Measurements from ENCODE around the gene HINT3. TPM values are rescaled to one million over a fixed set of nuclear protein-coding genes. Genes with fewer than 3 reads are reported as not detected.

Gene HINT3
- total RNA-seq, 1 donor from 2014 or later = 32.9 TPM

DNA sequence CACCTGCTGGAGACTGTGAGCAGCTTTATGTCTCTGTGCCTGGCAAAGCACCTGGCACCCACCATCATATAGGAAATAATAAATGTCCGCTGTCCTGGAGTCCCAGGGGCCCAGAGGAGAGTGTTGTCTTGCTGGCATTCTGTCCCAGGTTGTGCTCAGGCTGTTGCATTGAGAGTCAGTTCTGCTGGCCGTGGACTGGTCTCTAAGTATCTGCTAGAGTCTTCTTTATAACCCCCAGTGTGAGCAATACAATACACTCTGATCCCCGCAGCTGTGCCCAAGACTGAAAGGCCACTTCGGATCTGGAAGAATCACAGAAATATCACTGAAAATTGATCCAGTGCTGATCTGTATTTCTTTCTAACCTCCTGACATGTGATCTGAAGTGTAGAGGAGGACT is 38.3 kb upstream of the HINT3 start:
- H3K9me3 ChIP-seq (replicated peaks) = no peaks in the 10 kb centered on the region
- peaks cover 14% of the 10 kb centered on the region for H3K4me1 ChIP-seq
- TF ChIP-seq, protein P1, sequence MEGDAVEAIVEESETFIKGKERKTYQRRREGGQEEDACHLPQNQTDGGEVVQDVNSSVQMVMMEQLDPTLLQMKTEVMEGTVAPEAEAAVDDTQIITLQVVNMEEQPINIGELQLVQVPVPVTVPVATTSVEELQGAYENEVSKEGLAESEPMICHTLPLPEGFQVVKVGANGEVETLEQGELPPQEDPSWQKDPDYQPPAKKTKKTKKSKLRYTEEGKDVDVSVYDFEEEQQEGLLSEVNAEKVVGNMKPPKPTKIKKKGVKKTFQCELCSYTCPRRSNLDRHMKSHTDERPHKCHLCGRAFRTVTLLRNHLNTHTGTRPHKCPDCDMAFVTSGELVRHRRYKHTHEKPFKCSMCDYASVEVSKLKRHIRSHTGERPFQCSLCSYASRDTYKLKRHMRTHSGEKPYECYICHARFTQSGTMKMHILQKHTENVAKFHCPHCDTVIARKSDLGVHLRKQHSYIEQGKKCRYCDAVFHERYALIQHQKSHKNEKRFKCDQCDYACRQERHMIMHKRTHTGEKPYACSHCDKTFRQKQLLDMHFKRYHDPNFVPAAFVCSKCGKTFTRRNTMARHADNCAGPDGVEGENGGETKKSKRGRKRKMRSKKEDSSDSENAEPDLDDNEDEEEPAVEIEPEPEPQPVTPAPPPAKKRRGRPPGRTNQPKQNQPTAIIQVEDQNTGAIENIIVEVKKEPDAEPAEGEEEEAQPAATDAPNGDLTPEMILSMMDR (IDR thresholded peaks at IDR 0.05; ENCODE audit: borderline replicate concordance) = no peak
- no peak for DNase-seq
- no peak overlapping the region for H3K4me3 ChIP-seq
- H3K36me3 ChIP-seq = peaks cover 50% of the 10 kb centered on the region
- intact Hi-C loops (cut with micrococcal nuclease) = no loop called here
- H3K27ac ChIP-seq (replicated peaks) = peak overlapping the region; percentile 72
- H3K27me3 ChIP-seq (ENCODE audit: low read depth) = no peaks in the 10 kb centered on the region

DNA sequence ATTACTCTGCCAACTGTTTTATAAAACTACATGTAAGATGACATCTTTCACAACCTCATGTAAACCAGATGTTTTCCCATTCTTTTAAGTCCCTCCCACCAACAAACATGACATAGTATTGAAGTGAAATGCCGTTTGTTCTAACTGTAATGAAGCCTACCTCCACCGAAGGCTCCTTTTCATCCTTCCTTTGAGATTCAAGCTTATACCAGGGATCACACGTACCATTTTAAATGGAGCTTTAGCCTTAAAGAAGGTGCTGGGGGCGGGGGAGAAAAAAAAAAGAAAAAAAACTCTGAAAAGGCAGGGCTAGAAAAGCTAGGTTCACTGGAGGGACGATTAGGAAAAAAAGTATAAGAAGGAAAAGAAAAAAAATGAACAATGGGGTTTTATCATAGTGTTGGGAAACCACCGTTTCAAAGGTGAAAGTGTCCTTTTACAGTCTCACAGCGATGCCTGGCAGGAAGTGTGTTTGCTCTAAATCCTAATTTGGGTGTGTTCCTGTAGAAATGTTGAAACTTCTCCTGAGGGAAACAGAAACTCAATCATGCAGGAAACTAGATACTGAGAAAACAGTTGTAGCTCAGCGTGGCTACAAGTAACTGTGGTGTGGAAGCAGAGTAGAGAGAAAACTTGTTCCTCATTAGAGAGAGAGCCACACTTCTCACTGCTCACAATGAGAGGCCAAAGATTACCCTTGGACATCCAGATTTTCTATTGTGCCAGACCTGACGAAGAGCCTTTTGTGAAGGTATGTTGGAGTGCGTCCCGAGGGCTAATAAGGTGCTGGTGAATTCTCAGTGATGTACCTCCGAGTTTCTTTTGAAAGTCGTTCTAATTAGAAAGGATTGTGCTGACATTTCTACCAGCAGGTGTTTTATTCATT is 37.6 kb upstream of the HINT3 start:
- H3K9me3 ChIP-seq (replicated peaks) = no peaks in the 10 kb centered on the region
- DNase-seq = no peak
- H3K36me3 ChIP-seq = peaks cover 57% of the 10 kb centered on the region
- peak overlapping the region; percentile 44 for H3K4me3 ChIP-seq
- intact Hi-C loops (cut with micrococcal nuclease) = no loop called here
- no peaks in the 10 kb centered on the region for H3K27me3 ChIP-seq (ENCODE audit: low read depth)
- peaks cover 16% of the 10 kb centered on the region for H3K4me1 ChIP-seq
- H3K27ac ChIP-seq (replicated peaks) = peak overlapping the region; percentile 72
- TF ChIP-seq, protein P1 (IDR thresholded peaks at IDR 0.05; ENCODE audit: borderline replicate concordance) = no peak

DNA sequence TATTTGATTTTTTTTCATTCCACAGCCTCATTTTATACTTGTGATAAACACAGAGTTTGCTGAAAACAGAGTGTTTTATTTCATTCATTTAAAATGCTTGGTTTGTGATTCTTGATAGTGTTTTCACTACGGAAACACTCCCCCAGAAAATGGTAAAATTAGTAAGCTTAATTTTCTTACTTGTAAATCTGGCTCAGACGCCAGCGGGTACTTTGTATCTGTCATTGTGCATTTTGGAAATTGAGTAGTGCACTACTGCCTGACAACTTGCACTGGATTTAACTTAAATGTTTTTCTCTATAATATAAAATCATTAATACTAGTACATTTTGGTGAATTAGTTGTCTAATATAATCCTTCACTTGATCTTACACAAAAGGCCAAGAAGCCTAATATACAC is 37.0 kb upstream of the HINT3 start:
- Histone ChIP-seq H3K4me3 (peak overlapping the region; percentile 44), H3K36me3 (peaks cover 62% of the 10 kb centered on the region), H3K4me1 (peaks cover 23% of the 10 kb centered on the region), H3K9me3 (replicated peaks) (no peaks in the 10 kb centered on the region), H3K27me3 (ENCODE audit: low read depth) (no peaks in the 10 kb centered on the region), H3K27ac (replicated peaks) (peak overlapping the region; percentile 72)
- TF ChIP-seq, protein P1 (IDR thresholded peaks at IDR 0.05; ENCODE audit: borderline replicate concordance) = no peak
- DNase-seq = no peak
- intact Hi-C loops (cut with micrococcal nuclease) = no loop called here

DNA sequence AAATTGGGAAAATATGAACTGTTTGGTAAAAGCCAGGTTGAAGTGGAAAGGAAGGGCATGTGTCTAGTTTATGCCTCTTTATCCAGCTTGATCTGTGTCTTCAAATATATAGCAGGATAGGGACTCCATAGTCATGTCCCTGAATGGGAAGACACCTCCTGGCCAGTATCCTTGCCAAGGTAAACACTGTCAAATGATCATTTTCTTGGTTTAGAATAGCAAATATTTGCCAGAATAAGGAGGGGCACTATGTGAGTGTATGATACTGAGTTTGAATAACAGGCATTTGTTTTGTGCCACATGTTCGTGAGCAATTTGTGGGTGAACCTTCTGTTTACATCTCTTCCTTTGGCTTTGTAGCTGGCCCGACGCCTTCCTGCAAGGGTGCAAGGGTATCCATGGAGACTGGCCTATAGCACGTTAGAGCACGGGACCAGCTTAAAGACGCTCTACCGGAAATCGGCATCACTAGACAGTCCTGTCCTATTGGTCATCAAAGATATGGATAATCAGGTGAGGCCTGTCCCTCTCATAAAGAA is 34.2 kb upstream of the HINT3 start:
- Histone ChIP-seq H3K36me3 (peaks cover 53% of the 10 kb centered on the region), H3K27ac (replicated peaks) (no peak overlapping the region), H3K9me3 (replicated peaks) (no peaks in the 10 kb centered on the region), H3K4me1 (peaks cover 30% of the 10 kb centered on the region), H3K4me3 (no peak overlapping the region), H3K27me3 (ENCODE audit: low read depth) (no peaks in the 10 kb centered on the region)
- no peak for DNase-seq
- TF ChIP-seq, protein P1 (IDR thresholded peaks at IDR 0.05; ENCODE audit: borderline replicate concordance) = no peak
- intact Hi-C loops (cut with micrococcal nuclease) = no loop called here

DNA sequence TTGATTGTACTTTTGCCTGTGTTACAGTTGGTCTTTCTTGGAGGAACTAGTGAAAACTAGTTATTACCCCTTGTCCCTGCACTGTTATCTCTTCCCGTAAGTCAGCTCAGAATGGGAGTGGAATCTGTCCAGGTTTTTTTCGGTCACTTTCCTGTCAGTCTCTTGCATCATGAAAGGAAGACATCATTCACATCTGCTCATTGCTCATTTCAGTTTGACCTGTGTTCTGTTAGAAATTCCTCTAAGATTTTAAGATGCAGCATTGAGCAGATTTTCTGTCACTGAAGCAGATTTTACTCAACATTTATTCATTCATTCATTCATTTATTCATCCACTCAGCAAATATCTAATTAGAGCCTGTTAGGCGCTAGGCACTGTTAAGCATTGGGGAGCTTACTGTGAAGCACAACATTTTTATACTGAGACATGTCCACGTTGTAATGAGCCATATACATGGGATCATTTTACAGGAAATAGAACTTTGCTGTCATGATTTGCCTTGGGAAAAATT is 33.1 kb upstream of the HINT3 start:
- Histone ChIP-seq H3K27me3 (ENCODE audit: low read depth) (no peaks in the 10 kb centered on the region), H3K27ac (replicated peaks) (no peak overlapping the region), H3K4me3 (no peak overlapping the region), H3K4me1 (peaks cover 33% of the 10 kb centered on the region), H3K36me3 (peaks cover 63% of the 10 kb centered on the region), H3K9me3 (replicated peaks) (no peaks in the 10 kb centered on the region)
- TF ChIP-seq, protein P1 (IDR thresholded peaks at IDR 0.05; ENCODE audit: borderline replicate concordance) = no peak
- DNase-seq = no peak
- intact Hi-C loops (cut with micrococcal nuclease) = no loop called here
